Stimulated activated CD8-positive, alpha-beta memory T cell treated with anti-CD3 and anti-CD28 coated beads, Interleukin-4, amount 100 ng/mL, for 4 hours (primary cell): ENCODE measurements around the gene SHPK.
A peak's percentile ranks its signal among the peaks of the same experiment; 100 is the strongest.
"Not testable (repeated sequence)": the region's sequence is repeated elsewhere in the genome, so short reads cannot be mapped to it uniquely, and the experiment has no call there.

Experiments used
- DNase-seq, 2 donors: peaks; one replicate each; pipeline ENCODE4 v3.0.0-alpha.2; 2020; ENCODE audit warnings: low read depth in 2 of 2, low spot score in 1 of 2

Gene SHPK

GRCh38 chr17:3592216-3592860 is 43.7 kb downstream of the SHPK start:
- no peak for DNase-seq

- no peak for DNase-seq
These were observed 45.3 kb downstream of the SHPK start for GRCh38 chr17:3590768-3591167.

- no peak for DNase-seq
These were observed 45.8 kb downstream of the SHPK start for GRCh38 chr17:3590231-3590630.

GRCh38 chr17:3589784-3590183 is 46.3 kb downstream of the SHPK start:
- no peak for DNase-seq

DNA sequence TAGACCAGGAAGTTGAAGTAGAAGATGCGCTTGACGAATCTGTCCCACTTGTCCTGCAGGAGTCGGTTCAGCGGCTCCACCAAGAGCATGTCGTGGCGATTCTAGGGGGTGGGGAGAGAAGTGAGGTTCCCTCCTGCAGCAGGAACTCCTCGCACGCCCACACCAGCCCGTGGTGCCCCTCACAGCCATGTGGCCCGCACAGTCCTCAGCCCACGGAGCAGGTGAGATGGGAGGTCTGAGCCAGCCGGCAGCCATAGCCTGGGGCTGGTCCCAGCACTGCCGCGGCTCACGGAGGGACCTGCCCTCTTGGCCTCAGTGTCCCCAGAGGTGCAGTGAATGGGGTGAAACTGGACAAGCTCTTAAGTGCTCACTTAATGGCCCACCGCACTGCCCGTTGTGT is 50.2 kb downstream of the SHPK start:
- no peak for DNase-seq

DNA sequence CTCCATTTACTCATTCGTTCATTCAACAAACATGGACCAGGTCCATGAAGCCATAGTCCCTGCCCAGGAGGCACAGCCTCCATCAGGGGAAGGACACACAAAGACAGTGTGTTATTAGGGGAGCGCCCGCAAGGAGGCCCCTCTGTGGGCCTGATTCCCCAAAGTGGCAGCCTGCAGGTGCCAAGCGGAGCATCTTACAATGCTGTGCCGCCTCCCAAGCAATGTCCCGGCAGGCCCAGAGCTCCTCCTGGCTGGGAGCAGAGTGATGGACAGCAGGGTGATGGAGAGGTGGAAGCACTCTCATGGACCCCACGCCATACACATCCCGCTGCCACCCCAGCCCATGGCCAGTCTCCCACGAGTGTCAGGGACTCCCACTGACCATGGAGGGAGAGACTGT is 52.6 kb downstream of the SHPK start:
- no peak for DNase-seq

- no peak for DNase-seq
These were observed 53.1 kb downstream of the SHPK start for GRCh38 chr17:3582915-3583314.

GRCh38 chr17:3578667-3579066 is 57.4 kb downstream of the SHPK start:
- not testable (repeated sequence) for DNase-seq

GRCh38 chr17:3576970-3577369 is 59.1 kb downstream of the SHPK start:
- no peak for DNase-seq

GRCh38 chr17:3575511-3575910 is 60.5 kb downstream of the SHPK start:
- DNase-seq, result no peak

- DNase-seq, result no peak
These were observed 61.8 kb downstream of the SHPK start for GRCh38 chr17:3574231-3574630.

- DNase-seq, result no peak
These were observed 62.6 kb downstream of the SHPK start for GRCh38 chr17:3573246-3574100.

DNA sequence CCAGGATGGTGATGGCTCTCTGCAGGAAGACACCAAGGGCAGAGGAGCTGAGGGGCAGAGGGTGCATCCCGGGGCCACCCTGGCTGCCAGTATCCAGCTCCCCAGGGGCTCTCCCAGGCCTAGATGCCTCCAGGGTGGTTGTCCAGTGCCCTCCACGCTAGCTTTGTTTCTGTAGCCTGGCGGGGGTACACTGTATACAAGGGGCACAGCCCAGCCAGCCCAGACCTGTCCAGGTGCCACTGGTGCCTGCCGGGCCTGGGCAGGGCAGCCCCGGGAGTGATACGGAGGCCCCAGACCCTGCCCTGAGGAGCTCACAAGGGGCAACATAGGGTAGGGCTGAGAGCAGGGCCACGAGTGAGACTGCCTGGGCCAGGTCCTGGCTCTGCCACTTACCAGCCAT is 63.8 kb downstream of the SHPK start:
- no peak for DNase-seq

DNA sequence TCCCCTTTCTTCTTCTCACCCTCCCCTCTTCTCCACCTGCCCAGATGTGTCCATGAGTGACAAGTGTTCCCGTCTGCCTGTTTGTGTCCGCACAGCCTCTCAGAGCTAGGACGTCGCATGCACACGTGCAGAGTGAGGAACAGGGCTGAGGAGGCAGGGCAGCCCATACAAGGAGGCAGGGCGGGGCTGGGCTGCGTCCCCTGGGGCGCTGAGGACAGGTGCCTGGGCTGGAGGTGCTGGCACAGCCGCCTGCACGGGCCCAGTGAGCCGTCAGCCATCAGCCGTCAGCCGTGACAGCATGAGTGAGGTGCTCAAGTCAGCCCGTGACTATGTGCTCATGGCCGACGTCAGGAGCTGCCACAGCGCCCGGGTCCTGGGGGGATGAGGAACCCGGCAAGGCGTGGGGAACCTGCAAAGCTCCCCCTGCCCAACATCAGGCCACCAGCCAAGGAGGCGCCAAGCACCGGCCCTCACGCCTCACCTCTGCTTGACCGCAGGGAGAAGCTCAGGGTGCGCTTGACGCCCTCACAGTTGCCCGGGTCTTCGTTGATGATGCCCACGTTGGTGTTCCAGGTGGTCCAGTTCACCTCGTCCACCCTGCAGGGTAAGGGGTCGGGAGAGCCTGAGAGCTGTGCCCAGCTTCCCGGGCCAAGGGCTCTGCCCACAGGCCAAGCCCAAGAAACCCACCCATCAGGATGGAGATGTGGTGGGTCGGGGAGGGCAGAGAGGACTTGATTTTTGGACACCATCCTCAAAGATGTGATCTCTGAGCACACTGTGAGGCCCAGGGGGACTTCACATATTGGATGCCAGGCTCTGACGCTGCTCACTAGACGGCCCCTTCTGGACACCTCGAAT is 64.8 kb downstream of the SHPK start:
- DNase-seq, result no peak

GRCh38 chr17:3569534-3570137 is 66.4 kb downstream of the SHPK start:
- no peak for DNase-seq

- DNase-seq, result no peak
These were observed 69.5 kb downstream of the SHPK start for GRCh38 chr17:3566551-3566950.

GRCh38 chr17:3565143-3565542 is 70.9 kb downstream of the SHPK start:
- DNase-seq, result no peak

GRCh38 chr17:3564241-3564640 is 71.8 kb downstream of the SHPK start:
- not testable (repeated sequence) for DNase-seq

DNA sequence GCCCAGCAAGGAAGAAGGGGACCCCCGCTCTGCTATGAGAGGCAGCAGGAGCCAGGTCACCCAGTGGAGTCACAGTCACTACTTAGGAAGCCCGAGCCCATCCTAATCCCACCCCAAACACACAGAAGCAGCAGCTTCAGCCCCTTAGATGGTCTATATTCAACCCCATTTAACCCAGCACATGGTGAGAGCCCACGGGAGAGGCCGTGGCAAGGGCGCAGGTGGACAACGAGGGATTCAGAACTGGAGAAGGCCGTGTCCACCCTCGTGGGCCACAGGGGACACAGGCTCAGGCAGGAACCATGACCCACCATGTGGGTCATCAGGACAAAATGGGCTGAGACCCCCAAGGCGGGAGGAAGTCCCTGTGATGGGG is 76.8 kb downstream of the SHPK start:
- no peak for DNase-seq

- DNase-seq, result peak in 1 of 2 donors; percentile 27
These were observed 77.3 kb downstream of the SHPK start for GRCh38 chr17:3558603-3559269.
